Germinal center (tissue), 1 donor: ENCODE results near the gene ZXDC.

Experiments used
- DNase-seq: peaks from one replicate; pipeline ENCODE4 v3.0.0; 2012; ENCODE audit warnings: mixed read lengths, low spot score

Gene ZXDC

GRCh38 chr3:126512026-126512425, 36.3 kb upstream of the ZXDC start:
- DNase-seq, result no peak

- DNase-seq, result no peak
These were observed 35.6 kb upstream of the ZXDC start for GRCh38 chr3:126511291-126511690.

GRCh38 chr3:126510308-126510910, 34.7 kb upstream of the ZXDC start:
- no peak for DNase-seq

GRCh38 chr3:126509597-126510307, 34.1 kb upstream of the ZXDC start:
- no peak for DNase-seq

- no peak for DNase-seq
These were observed 32.9 kb upstream of the ZXDC start for GRCh38 chr3:126508564-126508964.

- DNase-seq, result no peak
These were observed 32.2 kb upstream of the ZXDC start for GRCh38 chr3:126507886-126508285.

GRCh38 chr3:126503701-126504100, 28.0 kb upstream of the ZXDC start:
- DNase-seq, result no peak

GRCh38 chr3:126502656-126503055, 27.0 kb upstream of the ZXDC start:
- no peak for DNase-seq

GRCh38 chr3:126501736-126502135, 26.0 kb upstream of the ZXDC start:
- no peak for DNase-seq

GRCh38 chr3:126501054-126501453, 25.4 kb upstream of the ZXDC start:
- no peak for DNase-seq

- DNase-seq, result no peak
These were observed 24.3 kb upstream of the ZXDC start for GRCh38 chr3:126500016-126500415.

- DNase-seq, result no peak
These were observed 23.7 kb upstream of the ZXDC start for GRCh38 chr3:126499401-126499800.

- no peak for DNase-seq
These were observed 23.2 kb upstream of the ZXDC start for GRCh38 chr3:126498929-126499328.

- DNase-seq, result no peak
These were observed 22.8 kb upstream of the ZXDC start for GRCh38 chr3:126498461-126498860.

GRCh38 chr3:126497956-126498355, 22.3 kb upstream of the ZXDC start:
- DNase-seq, result no peak

- no peak for DNase-seq
These were observed 21.5 kb upstream of the ZXDC start for GRCh38 chr3:126496894-126497850.

GRCh38 chr3:126495786-126496185, 20.1 kb upstream of the ZXDC start:
- no peak for DNase-seq

GRCh38 chr3:126494970-126495230, 19.2 kb upstream of the ZXDC start:
- DNase-seq, result no peak

- DNase-seq, result no peak
These were observed 18.7 kb upstream of the ZXDC start for GRCh38 chr3:126494204-126494969.

- DNase-seq, result no peak
These were observed 18.0 kb upstream of the ZXDC start for GRCh38 chr3:126493739-126494138.

GRCh38 chr3:126493051-126493450, 17.4 kb upstream of the ZXDC start:
- no peak for DNase-seq
